Measurements from ENCODE around the gene DYTN. TPM values are rescaled to one million over a fixed set of nuclear protein-coding genes. Genes with fewer than 3 reads are reported as not detected.

DYTN gene
- total RNA-seq, 4 donors from 2014 or later: not detected

DNA sequence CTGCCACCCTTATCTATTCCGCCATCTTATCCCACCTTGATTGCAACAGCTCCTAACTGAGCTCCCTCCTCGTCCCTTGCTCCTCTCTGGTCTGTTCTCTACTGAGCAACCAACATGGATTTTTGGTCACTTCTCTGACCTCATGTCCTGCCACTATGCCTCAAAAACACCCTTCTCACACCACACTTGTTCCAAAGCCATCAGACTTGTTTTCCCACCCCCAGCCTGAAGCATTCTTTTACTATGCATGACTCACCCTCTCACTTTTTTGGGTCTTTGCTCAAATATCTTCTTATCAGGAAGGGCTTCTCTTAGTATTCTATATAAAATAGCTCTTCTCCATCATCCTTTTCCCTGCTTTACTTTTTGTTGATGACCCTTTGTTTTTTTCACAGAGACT lies 78.6 kb downstream of the DYTN start:
- Histone ChIP-seq H3K4me3 (no peak overlapping the region), H3K27ac (no peak overlapping the region), H3K9me3 (no peaks in the 10 kb centered on the region), H3K4me1 (peaks cover 0 to 7% (median 0%) of the 10 kb centered on the region in 3 donors), H3K27me3 (peaks cover 47% of the 10 kb centered on the region), H3K36me3 (no peaks in the 10 kb centered on the region)
- WGBS, 2 donors (ENCODE audit: low coverage in 1 of 2): 23 to 30% methylated on average over 2 of the region's 2 CpGs
- ATAC-seq: no peak
- TF ChIP-seq EP300 (IDR thresholded peaks at IDR 0.05) (no peak), POLR2A (IDR thresholded peaks at IDR 0.05) (no peak), POLR2AphosphoS5 (IDR thresholded peaks at IDR 0.05) (no peak), CTCF (IDR thresholded peaks at IDR 0.05) (no peak)

DNA sequence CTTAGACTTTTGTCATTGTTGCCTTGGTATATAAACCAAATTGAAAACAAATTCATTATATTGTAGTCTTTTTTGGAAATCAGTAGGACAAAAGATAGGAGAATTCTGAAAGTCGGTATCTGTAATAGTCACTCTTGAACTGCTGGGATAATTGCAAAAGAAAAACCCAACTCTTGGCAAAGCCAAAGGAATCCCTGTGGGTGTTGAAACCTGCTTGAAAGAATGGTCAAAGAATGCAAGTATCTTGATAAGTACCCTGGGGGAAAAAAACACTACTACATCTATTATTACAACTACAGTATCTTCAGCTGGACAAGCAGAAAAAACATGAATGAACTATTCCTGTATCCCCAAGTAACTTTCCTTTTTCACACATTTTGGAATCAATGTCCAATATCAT lies 83.2 kb downstream of the DYTN start:
- no peak for TF ChIP-seq POLR2AphosphoS5 (IDR thresholded peaks at IDR 0.05)
- no peak for TF ChIP-seq POLR2A (IDR thresholded peaks at IDR 0.05)
- no peak for TF ChIP-seq EP300 (IDR thresholded peaks at IDR 0.05)
- no peak for TF ChIP-seq CTCF (IDR thresholded peaks at IDR 0.05)
- H3K36me3 ChIP-seq: no peaks in the 10 kb centered on the region
- H3K4me1 ChIP-seq: no peaks in the 10 kb centered on the region
- no peak for ATAC-seq
- H3K27me3 ChIP-seq: peaks cover 12% of the 10 kb centered on the region
- H3K9me3 ChIP-seq: no peaks in the 10 kb centered on the region
- H3K4me3 ChIP-seq: no peak overlapping the region
- no peak overlapping the region for H3K27ac ChIP-seq
- 82 to 83% methylated on average over 1 of the region's 1 CpG for WGBS, 2 donors (ENCODE audit: low coverage in 1 of 2)

- no peak for TF ChIP-seq POLR2A (IDR thresholded peaks at IDR 0.05)
- no peaks in the 10 kb centered on the region for H3K9me3 ChIP-seq
- ATAC-seq: no peak
- no peaks in the 10 kb centered on the region for H3K4me1 ChIP-seq
- H3K4me3 ChIP-seq: no peak overlapping the region
- no peak overlapping the region for H3K27ac ChIP-seq
- peaks cover 17% of the 10 kb centered on the region for H3K27me3 ChIP-seq
- no peaks in the 10 kb centered on the region for H3K36me3 ChIP-seq
- WGBS, 2 donors (ENCODE audit: low coverage in 1 of 2): 65 to 80% methylated on average over 3 of the region's 3 CpGs
These were observed 86.9 kb downstream of the DYTN start for GRCh38 chr2:206631340-206631739.

DNA sequence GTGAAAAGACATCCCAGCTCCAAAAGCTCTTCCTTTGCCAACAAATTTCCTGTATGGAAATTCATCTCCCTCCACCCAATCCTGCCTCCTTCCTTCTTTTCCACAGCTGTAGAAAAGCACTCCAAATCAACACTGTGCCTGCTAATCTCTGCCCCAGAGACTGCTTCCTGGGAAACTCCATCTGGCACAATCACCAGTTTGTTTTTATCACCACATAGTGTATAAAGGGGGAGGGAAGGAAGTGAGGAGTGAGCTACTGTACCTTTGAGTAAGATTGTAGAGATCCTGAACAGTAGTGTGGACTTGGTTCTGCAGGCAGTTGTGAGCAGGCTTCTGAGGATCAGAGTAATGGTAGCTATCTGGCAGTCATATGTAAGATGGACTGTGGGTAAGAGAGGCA lies 90.6 kb downstream of the DYTN start:
- Histone ChIP-seq H3K9me3 (no peaks in the 10 kb centered on the region), H3K27ac (no peak overlapping the region), H3K4me1 (no peaks in the 10 kb centered on the region), H3K4me3 (no peak overlapping the region), H3K36me3 (no peaks in the 10 kb centered on the region), H3K27me3 (peaks cover 23% of the 10 kb centered on the region)
- no peak for ATAC-seq
- TF ChIP-seq POLR2A (IDR thresholded peaks at IDR 0.05) (no peak), EP300 (IDR thresholded peaks at IDR 0.05) (no peak), POLR2AphosphoS5 (IDR thresholded peaks at IDR 0.05) (no peak), CTCF (IDR thresholded peaks at IDR 0.05) (no peak)

GRCh38 chr2:206626108-206626507 lies 92.1 kb downstream of the DYTN start:
- no peak for TF ChIP-seq EP300 (IDR thresholded peaks at IDR 0.05)
- no peak for TF ChIP-seq POLR2AphosphoS5 (IDR thresholded peaks at IDR 0.05)
- no peak for TF ChIP-seq CTCF (IDR thresholded peaks at IDR 0.05)
- no peak for TF ChIP-seq POLR2A (IDR thresholded peaks at IDR 0.05)
- no peak for ATAC-seq
- Histone ChIP-seq H3K27me3 (peaks cover 23% of the 10 kb centered on the region), H3K9me3 (no peaks in the 10 kb centered on the region), H3K4me3 (no peak overlapping the region), H3K27ac (no peak overlapping the region), H3K36me3 (no peaks in the 10 kb centered on the region), H3K4me1 (no peaks in the 10 kb centered on the region)
- WGBS, 2 donors (ENCODE audit: low coverage in 1 of 2): 40 to 57% methylated on average over 1 to 2 of the region's 2 CpGs

DNA sequence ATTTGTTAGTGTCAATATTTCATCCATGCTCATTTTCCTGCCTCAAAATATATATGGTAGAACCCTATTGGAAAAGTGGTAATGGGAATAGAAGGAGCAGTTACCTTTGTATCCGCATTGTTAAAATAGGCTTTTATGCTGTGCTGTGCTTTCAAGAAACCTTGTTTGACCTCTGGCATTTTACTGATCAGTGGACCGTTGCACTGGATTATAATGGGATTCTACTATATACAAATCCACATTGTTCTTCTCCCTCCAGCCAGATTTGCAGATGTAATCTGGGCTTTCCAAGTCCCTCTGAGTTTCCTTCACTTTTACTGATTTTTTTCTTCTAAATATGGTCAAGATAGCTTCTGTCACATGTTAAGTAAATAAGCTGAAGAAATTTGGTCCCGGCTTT lies 99.2 kb downstream of the DYTN start:
- no peaks in the 10 kb centered on the region for H3K27me3 ChIP-seq
- no peaks in the 10 kb centered on the region for H3K4me1 ChIP-seq
- H3K36me3 ChIP-seq: no peaks in the 10 kb centered on the region
- no peak for ATAC-seq
- H3K27ac ChIP-seq: no peak overlapping the region
- TF ChIP-seq EP300 (IDR thresholded peaks at IDR 0.05) (no peak), CTCF (IDR thresholded peaks at IDR 0.05) (no peak), POLR2AphosphoS5 (IDR thresholded peaks at IDR 0.05) (no peak), POLR2A (IDR thresholded peaks at IDR 0.05) (no peak)
- WGBS, 2 donors (ENCODE audit: low coverage in 1 of 2): 46 to 52% methylated on average over 3 of the region's 3 CpGs
- H3K4me3 ChIP-seq: no peak overlapping the region
- H3K9me3 ChIP-seq: no peaks in the 10 kb centered on the region
